Muscle layer of duodenum (tissue), 2 donors: ENCODE data around the gene UBE2O.
A peak's percentile ranks its signal among the peaks of the same experiment; 100 is the strongest.

Experiments used
- H3K27ac ChIP-seq: one replicate; pipeline ENCODE4 v1.7.0; 2013; ENCODE audit warnings: mild to moderate bottlenecking, low read length
- H3K27me3 ChIP-seq: one replicate; pipeline ENCODE4 v1.7.0; 2013; ENCODE audit warnings: low read depth, mild to moderate bottlenecking, control low read depth, low read length
- H3K36me3 ChIP-seq, 2 donors: one replicate each; pipeline ENCODE4 v1.7.0; 2013; ENCODE audit warnings: low read length in 2 of 2, control low read depth in 1 of 2, mild to moderate bottlenecking in 1 of 2; ENCODE audit not compliant: insufficient read depth in 2 of 2, control insufficient read depth in 1 of 2
- H3K4me1 ChIP-seq, 2 donors: one replicate each; pipeline ENCODE4 v1.7.0; 2013; ENCODE audit warnings: low read length in 2 of 2, mild to moderate bottlenecking in 2 of 2, control low read depth in 1 of 2, moderate library complexity in 1 of 2; ENCODE audit not compliant: insufficient read depth in 2 of 2, control insufficient read depth in 1 of 2
- H3K4me3 ChIP-seq, 2 donors: one replicate each; pipeline ENCODE4 v1.7.0; 2013; ENCODE audit warnings: low read length in 2 of 2, low read depth in 1 of 2, mild to moderate bottlenecking in 1 of 2
- H3K9me3 ChIP-seq, 2 donors: one replicate each; pipeline ENCODE4 v1.7.0; 2013; ENCODE audit warnings: low read length in 2 of 2, control low read depth in 1 of 2, mild to moderate bottlenecking in 1 of 2; ENCODE audit not compliant: control insufficient read depth in 1 of 2
- donor health status: healthy.

The UBE2O gene

GRCh38 chr17:76432712-76433336, 20.1 kb downstream of the UBE2O start:
- H3K36me3 ChIP-seq = peaks cover 0 to 4% of the 10 kb centered on the region in 2 donors
- H3K4me1 ChIP-seq = peaks cover 3% of the 10 kb centered on the region in 2 donors
- H3K27ac ChIP-seq = no peak overlapping the region
- H3K27me3 ChIP-seq = no peaks in the 10 kb centered on the region
- H3K9me3 ChIP-seq = no peaks in the 10 kb centered on the region
- no peak overlapping the region for H3K4me3 ChIP-seq

- Histone ChIP-seq H3K27ac (no peak overlapping the region), H3K9me3 (no peaks in the 10 kb centered on the region), H3K4me1 (peaks cover 6 to 9% of the 10 kb centered on the region in 2 donors), H3K27me3 (no peaks in the 10 kb centered on the region), H3K4me3 (no peak overlapping the region), H3K36me3 (peaks cover 0 to 4% of the 10 kb centered on the region in 2 donors)
These were observed 20.9 kb downstream of the UBE2O start for GRCh38 chr17:76432004-76432403.

- H3K27me3 ChIP-seq = no peaks in the 10 kb centered on the region
- H3K36me3 ChIP-seq = peaks cover 0 to 4% of the 10 kb centered on the region in 2 donors
- no peak overlapping the region for H3K27ac ChIP-seq
- no peak overlapping the region for H3K4me3 ChIP-seq
- no peaks in the 10 kb centered on the region for H3K9me3 ChIP-seq
- H3K4me1 ChIP-seq = peaks cover 6 to 9% of the 10 kb centered on the region in 2 donors
These were observed 21.4 kb downstream of the UBE2O start for GRCh38 chr17:76431509-76431908.

GRCh38 chr17:76428511-76428910, 24.4 kb downstream of the UBE2O start:
- H3K4me3 ChIP-seq = no peak overlapping the region
- H3K27me3 ChIP-seq = no peaks in the 10 kb centered on the region
- no peak overlapping the region for H3K27ac ChIP-seq
- no peaks in the 10 kb centered on the region for H3K36me3 ChIP-seq
- H3K4me1 ChIP-seq = peaks cover 6 to 9% of the 10 kb centered on the region in 2 donors
- no peaks in the 10 kb centered on the region for H3K9me3 ChIP-seq

- peaks cover 6 to 9% of the 10 kb centered on the region in 2 donors for H3K4me1 ChIP-seq
- no peaks in the 10 kb centered on the region for H3K27me3 ChIP-seq
- H3K9me3 ChIP-seq = no peaks in the 10 kb centered on the region
- H3K36me3 ChIP-seq = no peaks in the 10 kb centered on the region
- H3K27ac ChIP-seq = peak overlapping the region; percentile 14
- no peak overlapping the region for H3K4me3 ChIP-seq
These were observed 25.3 kb downstream of the UBE2O start for GRCh38 chr17:76427501-76428231.

GRCh38 chr17:76426853-76427252, 26.1 kb downstream of the UBE2O start:
- H3K27me3 ChIP-seq = no peaks in the 10 kb centered on the region
- H3K4me1 ChIP-seq = peaks cover 6 to 9% of the 10 kb centered on the region in 2 donors
- H3K9me3 ChIP-seq = no peaks in the 10 kb centered on the region
- H3K4me3 ChIP-seq = no peak overlapping the region
- H3K36me3 ChIP-seq = no peaks in the 10 kb centered on the region
- H3K27ac ChIP-seq = no peak overlapping the region

GRCh38 chr17:76422860-76423259, 30.1 kb downstream of the UBE2O start:
- Histone ChIP-seq H3K4me1 (peaks cover 3 to 24% of the 10 kb centered on the region in 2 donors), H3K27me3 (no peaks in the 10 kb centered on the region), H3K9me3 (no peaks in the 10 kb centered on the region), H3K27ac (no peak overlapping the region), H3K4me3 (no peak overlapping the region), H3K36me3 (no peaks in the 10 kb centered on the region)

- Histone ChIP-seq H3K4me3 (no peak overlapping the region), H3K4me1 (peaks cover 0 to 19% of the 10 kb centered on the region in 2 donors), H3K27me3 (no peaks in the 10 kb centered on the region), H3K9me3 (no peaks in the 10 kb centered on the region), H3K36me3 (peaks cover 0 to 2% of the 10 kb centered on the region in 2 donors), H3K27ac (no peak overlapping the region)
These were observed 30.5 kb downstream of the UBE2O start for GRCh38 chr17:76422406-76422805.

- H3K27me3 ChIP-seq = no peaks in the 10 kb centered on the region
- H3K4me3 ChIP-seq = no peak overlapping the region
- peaks cover 0 to 3% of the 10 kb centered on the region in 2 donors for H3K36me3 ChIP-seq
- peaks cover 0 to 18% of the 10 kb centered on the region in 2 donors for H3K4me1 ChIP-seq
- H3K9me3 ChIP-seq = no peaks in the 10 kb centered on the region
- no peak overlapping the region for H3K27ac ChIP-seq
These were observed 31.9 kb downstream of the UBE2O start for GRCh38 chr17:76421044-76421407.

GRCh38 chr17:76420356-76421043, 32.5 kb downstream of the UBE2O start:
- peaks cover 0 to 3% of the 10 kb centered on the region in 2 donors for H3K36me3 ChIP-seq
- no peaks in the 10 kb centered on the region for H3K9me3 ChIP-seq
- H3K4me1 ChIP-seq = peaks cover 0 to 18% of the 10 kb centered on the region in 2 donors
- no peak overlapping the region for H3K4me3 ChIP-seq
- no peaks in the 10 kb centered on the region for H3K27me3 ChIP-seq
- H3K27ac ChIP-seq = no peak overlapping the region

GRCh38 chr17:76419576-76420260, 33.2 kb downstream of the UBE2O start:
- no peaks in the 10 kb centered on the region for H3K9me3 ChIP-seq
- H3K27me3 ChIP-seq = no peaks in the 10 kb centered on the region
- no peak overlapping the region for H3K4me3 ChIP-seq
- H3K4me1 ChIP-seq = peaks cover 4 to 23% of the 10 kb centered on the region in 2 donors
- H3K27ac ChIP-seq = no peak overlapping the region
- peaks cover 0 to 3% of the 10 kb centered on the region in 2 donors for H3K36me3 ChIP-seq
